Activated B cell treated with CpG ODN at 0.5 μM for 24 hours (primary cell): ENCODE results near the gene NRXN2. TPM values are rescaled to one million over a fixed set of nuclear protein-coding genes. Genes with fewer than 3 reads are reported as not detected.

Source experiments
- ATAC-seq: fragments of 200-7000 bp; cut with Tn5 transposase; one replicate; pipeline ENCODE4 v1.10.0; 2021; ENCODE audit warnings: low read depth, mild to moderate bottlenecking, moderate library complexity
- CTCF ChIA-PET: fragments of 350-600 bp; sonication (Branson Sonifier 250); formaldehyde crosslinking; loops from one replicate; lab custom pipeline; 2021; ENCODE audit warnings: antibody characterized with exemption; lab: Charles Lee
- POLR2A ChIA-PET: fragments of 350-600 bp; sonication (Branson Sonifier 250); formaldehyde crosslinking; loops from one replicate; lab custom pipeline; 2021; ENCODE audit warnings: antibody characterized with exemption; lab: Charles Lee
- DNase-seq: peaks from one replicate; pipeline ENCODE4 v3.0.0; 2022
- H3K27ac Mint-ChIP-seq: one replicate; pipeline ENCODE4 v1.8.0; 2020; ENCODE audit warnings: mixed read lengths
- H3K27me3 Mint-ChIP-seq: one replicate; pipeline ENCODE4 v1.8.0; 2021; ENCODE audit warnings: mixed read lengths
- H3K36me3 Mint-ChIP-seq: one replicate; pipeline ENCODE4 v1.8.0; 2021; ENCODE audit warnings: low read depth, mixed read lengths
- H3K4me1 Mint-ChIP-seq: one replicate; pipeline ENCODE4 v1.8.0; 2021; ENCODE audit warnings: mixed read lengths
- H3K4me3 Mint-ChIP-seq: one replicate; pipeline ENCODE4 v1.8.0; 2020; ENCODE audit warnings: mild to moderate bottlenecking, mixed read lengths
- H3K9me3 Mint-ChIP-seq: one replicate; pipeline ENCODE4 v1.8.0; 2020; ENCODE audit warnings: mixed read lengths
- intact Hi-C: fragments of 100-400 bp; cut with micrococcal nuclease; formaldehyde crosslinking; loops from one replicate; pipeline ENCODE4 v1.15.1; 2024
- total RNA-seq: library from RNA; stranded (reverse); gene quantifications from 2 replicates; pipeline ENCODE4 v1.2.3, GENCODE V29; 2022
- TF ChIP-seq, protein P1 (sequence below): fragments of 200-600 bp; IDR thresholded peaks from one replicate; pipeline ENCODE4 v1.8.0; 2022; ENCODE audit warnings: antibody characterized with exemption, mild to moderate bottlenecking

The NRXN2 gene
- total RNA-seq, 1 donor from 2014 or later = 0.73 TPM

DNA sequence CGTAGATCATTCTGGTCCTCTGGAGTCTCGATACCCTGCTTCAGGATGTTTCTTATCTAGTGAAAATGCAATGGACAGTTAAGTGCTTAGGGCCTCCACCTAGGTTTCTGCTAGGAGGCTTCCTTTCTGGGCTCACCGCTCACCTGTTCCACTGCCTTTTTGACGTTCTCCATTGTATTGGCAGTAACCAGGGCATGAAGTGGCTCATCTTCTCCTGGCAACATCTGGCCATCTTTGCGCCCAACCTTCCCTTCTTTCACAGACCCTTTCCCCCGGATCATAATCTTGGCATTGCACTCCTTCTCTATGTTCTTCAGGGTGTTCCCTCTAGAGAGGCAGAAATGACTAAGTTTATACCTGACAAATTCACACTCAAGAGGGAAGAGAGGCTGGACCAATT, 46.3 kb upstream of the NRXN2 start:
- no peaks in the 10 kb centered on the region for H3K9me3 Mint-ChIP-seq
- H3K27me3 Mint-ChIP-seq = no peaks in the 10 kb centered on the region
- ATAC-seq (no peak), DNase-seq (no peak)
- POLR2A ChIA-PET = interaction anchor here (2.3 to 3.1 kb wide), 2 partner anchors 9 to 25 kb away, joined by 11 to 24 read pairs; partner anchors contain the start of genes RASGRP2 and SF1
- TF ChIP-seq, protein P1, sequence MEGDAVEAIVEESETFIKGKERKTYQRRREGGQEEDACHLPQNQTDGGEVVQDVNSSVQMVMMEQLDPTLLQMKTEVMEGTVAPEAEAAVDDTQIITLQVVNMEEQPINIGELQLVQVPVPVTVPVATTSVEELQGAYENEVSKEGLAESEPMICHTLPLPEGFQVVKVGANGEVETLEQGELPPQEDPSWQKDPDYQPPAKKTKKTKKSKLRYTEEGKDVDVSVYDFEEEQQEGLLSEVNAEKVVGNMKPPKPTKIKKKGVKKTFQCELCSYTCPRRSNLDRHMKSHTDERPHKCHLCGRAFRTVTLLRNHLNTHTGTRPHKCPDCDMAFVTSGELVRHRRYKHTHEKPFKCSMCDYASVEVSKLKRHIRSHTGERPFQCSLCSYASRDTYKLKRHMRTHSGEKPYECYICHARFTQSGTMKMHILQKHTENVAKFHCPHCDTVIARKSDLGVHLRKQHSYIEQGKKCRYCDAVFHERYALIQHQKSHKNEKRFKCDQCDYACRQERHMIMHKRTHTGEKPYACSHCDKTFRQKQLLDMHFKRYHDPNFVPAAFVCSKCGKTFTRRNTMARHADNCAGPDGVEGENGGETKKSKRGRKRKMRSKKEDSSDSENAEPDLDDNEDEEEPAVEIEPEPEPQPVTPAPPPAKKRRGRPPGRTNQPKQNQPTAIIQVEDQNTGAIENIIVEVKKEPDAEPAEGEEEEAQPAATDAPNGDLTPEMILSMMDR = no peak
- CTCF ChIA-PET = interaction anchor here (4.5 kb wide), 1 partner anchor 25 kb away, joined by 24 read pairs; the partner anchor contains the start of gene RASGRP2
- intact Hi-C loops = no loop called here
- peaks cover 90% of the 10 kb centered on the region for H3K4me1 Mint-ChIP-seq
- H3K36me3 Mint-ChIP-seq = peaks cover 93% of the 10 kb centered on the region
- H3K4me3 Mint-ChIP-seq = no peak overlapping the region
- H3K27ac Mint-ChIP-seq = peak overlapping the region; percentile 59

DNA sequence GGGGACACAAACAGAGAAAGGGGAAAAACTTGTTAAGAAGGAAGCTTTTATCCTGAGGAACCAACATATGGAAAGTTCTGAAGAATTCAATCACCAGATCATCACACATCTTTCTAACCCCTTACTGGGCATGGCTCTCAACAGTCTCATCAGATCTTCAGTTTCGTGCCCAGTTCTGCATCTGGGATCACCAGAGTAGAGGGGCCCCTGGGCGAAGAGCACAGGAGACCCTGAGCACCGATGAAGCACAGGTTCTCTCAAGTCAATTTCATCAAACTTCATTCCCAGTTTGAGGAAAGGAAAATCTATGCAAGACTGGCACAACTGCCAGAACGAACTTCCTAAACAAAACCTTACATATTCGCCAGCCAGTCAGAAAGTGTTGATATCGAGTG, 45.3 kb upstream of the NRXN2 start:
- ChIA-PET CTCF (interaction anchor here (1.0 to 4.5 kb wide), 3 partner anchors 8 to 30 kb away, joined by 3 to 24 read pairs (median 4); partner anchors contain the start of gene RASGRP2), POLR2A (interaction anchor here (0.7 to 3.1 kb wide), 4 partner anchors 10 to 770 kb away, joined by 3 to 24 read pairs (median 7); partner anchors contain the start of genes RASGRP2 and SF1)
- Mint-ChIP-seq H3K9me3 (no peaks in the 10 kb centered on the region), H3K27me3 (no peaks in the 10 kb centered on the region), H3K4me1 (peaks cover 91% of the 10 kb centered on the region), H3K36me3 (peaks cover 93% of the 10 kb centered on the region), H3K27ac (peak overlapping the region; percentile 85), H3K4me3 (no peak overlapping the region)
- ATAC-seq = no peak
- DNase-seq = no peak
- TF ChIP-seq, protein P1 = no peak
- intact Hi-C loops = no loop called here

DNA sequence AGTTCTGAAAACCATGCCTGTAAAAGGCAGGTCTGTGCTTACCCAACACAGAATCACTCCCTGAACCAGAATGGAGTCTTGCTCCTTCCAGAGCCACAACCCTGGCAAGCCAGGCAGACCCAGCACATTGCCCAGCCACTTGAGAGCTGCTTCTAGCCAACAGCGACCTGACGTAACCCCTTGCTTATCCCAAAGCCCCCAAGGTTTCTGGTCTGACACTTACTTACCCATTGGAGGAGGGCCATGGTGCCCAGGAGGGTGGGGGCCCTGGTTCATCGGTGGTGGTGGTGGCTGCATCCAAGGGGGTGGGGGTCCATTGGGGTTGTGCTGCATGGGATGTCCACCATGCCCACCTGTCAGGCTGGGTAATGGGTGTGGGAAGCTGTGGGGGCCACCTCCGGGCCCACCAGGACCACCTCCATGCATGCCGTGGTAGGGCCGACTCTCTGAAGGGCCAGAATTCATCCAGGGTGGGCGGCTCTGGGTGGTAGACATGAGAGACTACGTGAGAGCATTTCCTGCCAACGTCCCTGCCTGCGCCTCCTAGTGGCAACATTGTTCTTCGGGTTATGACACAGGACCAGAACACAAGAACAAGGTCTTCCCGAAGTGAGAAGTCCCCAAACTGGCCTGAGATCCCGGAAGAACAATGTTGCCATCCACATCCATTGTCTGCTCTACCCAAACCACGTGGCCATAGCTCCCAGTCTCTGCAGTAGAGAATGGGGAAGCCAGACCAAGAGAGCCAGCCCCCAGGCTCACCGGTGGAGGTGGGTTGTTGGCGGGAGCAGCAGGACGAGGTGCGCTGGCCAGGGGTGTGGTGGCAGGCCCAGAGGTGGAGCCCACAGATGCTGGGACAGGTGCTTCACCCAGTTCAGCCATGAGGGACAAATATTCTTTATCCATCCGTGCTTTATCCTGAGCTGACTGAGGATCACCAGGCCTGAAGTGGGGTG, 44.6 kb upstream of the NRXN2 start:
- DNase-seq = peak; percentile 60
- CTCF ChIA-PET = interaction anchor here (1.0 to 4.5 kb wide), 3 partner anchors 9 to 30 kb away, joined by 3 to 24 read pairs (median 4); partner anchors contain the start of gene RASGRP2
- Mint-ChIP-seq H3K27ac (peak overlapping the region; percentile 85), H3K4me3 (peak overlapping the region; percentile 11), H3K4me1 (peaks cover 91% of the 10 kb centered on the region), H3K36me3 (peaks cover 92% of the 10 kb centered on the region), H3K9me3 (no peaks in the 10 kb centered on the region), H3K27me3 (no peaks in the 10 kb centered on the region)
- no peak for ATAC-seq
- TF ChIP-seq, protein P1 = peak; percentile 82
- POLR2A ChIA-PET = interaction anchor here (0.7 to 3.1 kb wide), 4 partner anchors 11 to 771 kb away, joined by 3 to 24 read pairs (median 7); partner anchors contain the start of genes RASGRP2 and SF1
- intact Hi-C loops = loop anchor here (1.0 kb wide), 2 partner anchors 24 to 79 kb away; no protein-coding TSS in a partner anchor

GRCh38 chr11:64766881-64767280, 43.9 kb upstream of the NRXN2 start:
- DNase-seq = no peak
- TF ChIP-seq, protein P1 = no peak

More at GRCh38 chr11:64766881-64767280, 43.9 kb upstream of the NRXN2 start:
- POLR2A ChIA-PET = interaction anchor here (1.0 to 3.1 kb wide), 3 partner anchors 10 to 23 kb away, joined by 5 to 24 read pairs (median 6); partner anchors contain the start of genes RASGRP2 and SF1
- Mint-ChIP-seq H3K4me3 (no peak overlapping the region), H3K27me3 (no peaks in the 10 kb centered on the region), H3K27ac (peak overlapping the region; percentile 85), H3K4me1 (peaks cover 91% of the 10 kb centered on the region), H3K36me3 (peaks cover 91% of the 10 kb centered on the region), H3K9me3 (no peaks in the 10 kb centered on the region)
- CTCF ChIA-PET = interaction anchor here (4.5 kb wide), 1 partner anchor 23 kb away, joined by 24 read pairs; the partner anchor contains the start of gene RASGRP2
- intact Hi-C loops = loop anchor here (1.0 kb wide), 2 partner anchors 24 to 79 kb away; no protein-coding TSS in a partner anchor
- ATAC-seq = no peak
